ENCODE results near the gene DRC1. TPM values are rescaled to one million over a fixed set of nuclear protein-coding genes. Genes with fewer than 3 reads are reported as not detected.

DRC1 gene
- total and polyA plus RNA-seq, 2 of the 4 experiments (the other 2 are of a cell fraction): 0.18 TPM; not detected in 1

- Histone ChIP-seq H2BK5ac (ENCODE audit: low read depth, low read length, poor library complexity, severe bottlenecking) (no peak overlapping the region), H3K27me3 (ENCODE audit: control insufficient read depth, insufficient read depth, low read length) (peaks cover 53% of the 10 kb centered on the region), H2BK15ac (ENCODE audit: low read depth, low read length) (no peak overlapping the region), H3K36me3 (ENCODE audit: control insufficient read depth, insufficient read depth, low read length) (no peaks in the 10 kb centered on the region), H4K20me1 (ENCODE audit: insufficient read depth, low read length) (no peaks in the 10 kb centered on the region), H3K27ac (ENCODE audit: insufficient read depth, low read length) (no peak overlapping the region), H2BK120ac (ENCODE audit: low read depth, low read length) (no peak overlapping the region), H3K56ac (ENCODE audit: extremely low read depth, insufficient read depth, low read length) (no peak overlapping the region), H2AFZ (replicated peaks; ENCODE audit: low read length, poor library complexity) (no peak overlapping the region), H3K9me3 (ENCODE audit: control insufficient read depth, insufficient read depth, low read length) (no peaks in the 10 kb centered on the region), H3K9ac (ENCODE audit: low read depth, low read length) (no peak overlapping the region), H4K8ac (ENCODE audit: low read depth in 2 of 2, low read length in 2 of 2) (no peak overlapping the region), H3K9me1 (ENCODE audit: insufficient read depth, low read length) (no peaks in the 10 kb centered on the region), H3K4me1 (ENCODE audit: control insufficient read depth, insufficient read depth, low read length) (no peaks in the 10 kb centered on the region), H2AK5ac (ENCODE audit: low read depth, low read length) (no peak overlapping the region), H3K14ac (replicated peaks; ENCODE audit: low read depth, low read length) (no peak overlapping the region), H2BK20ac (ENCODE audit: low read depth, low read length) (no peak overlapping the region), H3K4me2 (ENCODE audit: low read depth, low read length) (no peak overlapping the region), H4K91ac (ENCODE audit: insufficient read depth, low read depth, low read length) (no peak overlapping the region), H3K18ac (ENCODE audit: low read depth, low read length) (no peak overlapping the region), H4K5ac (ENCODE audit: low read depth, low read length) (no peak overlapping the region), H3K79me1 (ENCODE audit: low read depth in 1 of 2, low read length in 2 of 2) (no peaks in the 10 kb centered on the region), H3K4me3 (ENCODE audit: insufficient read depth, low read depth, low read length) (no peak overlapping the region), H3K23ac (ENCODE audit: low read depth, low read length) (no peak overlapping the region), H3K4ac (ENCODE audit: low read depth, low read length) (no peak overlapping the region), H2AK9ac (replicated peaks; ENCODE audit: low read depth, low read length, poor library complexity) (no peak overlapping the region)
- no TSS peak for BruUV-seq (replicated peaks)
- WGBS, 2 experiments (ENCODE audit: extremely low coverage in 2 of 2, insufficient read length in 1 of 2): no CpG with 5 or more reads among the region's 4 CpGs
- ATAC-seq (ENCODE audit: low read depth): no peak
- dilution Hi-C loops (cut with HindIII; ENCODE audit: low sequenced_read_pairs, unreplicated experiment): no loop called here
- CTCF ChIA-PET: no interaction called here
- POLR2A ChIA-PET (ENCODE audit: unreplicated experiment): no interaction called here
- DNase-seq: no peak
- intact Hi-C loops (cut with micrococcal nuclease): no loop called here
- TF ChIP-seq CTCF (conservative IDR thresholded peaks at IDR 0.05; ENCODE audit: low read depth, low read length): no peak
- no peak for TF ChIP-seq MAZ (IDR thresholded peaks at IDR 0.05; ENCODE audit: borderline replicate concordance, low read depth, low read length)
- TF ChIP-seq RCOR1 (IDR thresholded peaks at IDR 0.05; ENCODE audit: insufficient replicate concordance, low read length): no peak
- in situ Hi-C loops (cut with MboI; ENCODE audit: low sequenced_read_pairs): no loop called here
Observed at GRCh38 chr2:26494199-26494598, 92.5 kb downstream of the DRC1 start.
